Upper lobe of left lung (tissue), 6 donors: Measurements from ENCODE around the gene RIN1. TPM values are rescaled to one million over a fixed set of nuclear protein-coding genes. Genes with fewer than 3 reads are reported as not detected.

Source experiments
- ATAC-seq, 2 donors: fragments of 200-7000 bp; cut with Tn5 transposase; one replicate each; pipeline ENCODE4 v1.9.1; 2022; ENCODE audit warnings: mild to moderate bottlenecking in 2 of 2, moderate library complexity in 2 of 2; ENCODE audit not compliant: low FRiP score in 2 of 2
- DNase-seq, 2 donors: peaks; one replicate each; pipeline ENCODE4 v3.0.0-alpha.2; 2019 to 2020
- H3K27ac ChIP-seq, 4 donors: fragments of 200-600 bp; sonication (generic); one replicate each; pipeline ENCODE4 v1.5.1; 2016 to 2019
- H3K27me3 ChIP-seq, 4 donors: fragments of 200-600 bp; sonication (generic); one replicate each; pipeline ENCODE4 v1.5.1; 2017 to 2019
- H3K36me3 ChIP-seq, 4 donors: fragments of 200-600 bp; sonication (generic); one replicate each; pipeline ENCODE4 v1.5.1; 2016 to 2019
- H3K4me1 ChIP-seq, 4 donors: fragments of 200-600 bp; sonication (generic); one replicate each; pipeline ENCODE4 v1.5.1; 2018 to 2019
- H3K4me3 ChIP-seq, 4 donors: fragments of 200-600 bp; sonication (generic); one replicate each; pipeline ENCODE4 v1.5.1; 2017 to 2019; ENCODE audit warnings: mild to moderate bottlenecking in 2 of 4, moderate library complexity in 1 of 4
- H3K9me3 ChIP-seq, 4 donors: fragments of 200-600 bp; sonication (generic); one replicate each; pipeline ENCODE4 v1.5.1; 2018 to 2019
- CTCF ChIP-seq, 6 experiments: fragments of 450-650 bp in 4 of 6; fragments of 200-600 bp in 2 of 6; sonication (generic) in 2 of 6; IDR thresholded peaks; one replicate each; pipeline ENCODE4 v1.5.1; 2016 to 2019; ENCODE audit warnings: antibody characterized with exemption in 6 of 6
- EP300 ChIP-seq, 4 donors: sonication (generic); formaldehyde crosslinking; IDR thresholded peaks; one replicate each; pipeline ENCODE4 v1.5.1; 2017; ENCODE audit warnings: antibody characterized with exemption in 4 of 4, control low read depth in 2 of 4
- POLR2A ChIP-seq, 4 donors: fragments of 450-650 bp; IDR thresholded peaks; one replicate each; pipeline ENCODE4 v1.5.1; 2016 to 2017; ENCODE audit warnings: antibody characterized with exemption in 4 of 4, mild to moderate bottlenecking in 2 of 4
- POLR2AphosphoS5 ChIP-seq, 2 donors: sonication (generic); formaldehyde crosslinking; IDR thresholded peaks; one replicate each; pipeline ENCODE4 v1.5.1; 2017; ENCODE audit warnings: antibody characterized with exemption in 2 of 2
- WGBS, 2 donors: methylation state at CpG; one replicate each; pipeline ENCODE4 v1.1.5; 2017 to 2018; 5-methylcytosine and 5-hydroxymethylcytosine counted together
- total RNA-seq, 6 donors: library from RNA; depleted of rRNA in 4 of 6; stranded (reverse); fragments of >200 nt in 4 of 6; gene quantifications; one replicate each; pipeline versions ENCODE4 v1.1.0 to v1.2.1, GENCODE V29; 2016 to 2021
- donor health status: DM: no; HTN: no; CAD: no; lungs with moderate emphysema.
- donor health status: DM: no; HTN: yes; CAD: no; lungs with severe emphysema.

RIN1 gene
- total RNA-seq, 6 donors from 2014 or later: 5.2 to 19.0 (median 8.9) TPM

- peak overlapping the region; percentile 62 to 72 (median 68) for H3K4me3 ChIP-seq
- peak in 1 of 2 donors; percentile 37 for ATAC-seq
- peak overlapping the region; percentile 80 to 90 (median 84) for H3K27ac ChIP-seq
- WGBS, 2 donors: 18 to 27% methylated on average over 21 to 34 of the region's 35 CpGs
- DNase-seq: peak in 1 of 2 donors; percentile 88
- H3K9me3 ChIP-seq: no peaks in the 10 kb centered on the region
- peaks cover 10 to 68% (median 42%) of the 10 kb centered on the region in 4 donors for H3K36me3 ChIP-seq
- H3K27me3 ChIP-seq: no peaks in the 10 kb centered on the region
- TF ChIP-seq CTCF (IDR thresholded peaks at IDR 0.05) (no peak), POLR2A (IDR thresholded peaks at IDR 0.05) (no peak), POLR2AphosphoS5 (IDR thresholded peaks at IDR 0.05) (peak in 1 of 2 donors; percentile 13), EP300 (IDR thresholded peaks at IDR 0.05) (no peak)
- peaks cover 20 to 31% (median 26%) of the 10 kb centered on the region in 4 donors for H3K4me1 ChIP-seq
Observed at GRCh38 chr11:66335531-66336233, 552 bp downstream of the RIN1 start.

DNA sequence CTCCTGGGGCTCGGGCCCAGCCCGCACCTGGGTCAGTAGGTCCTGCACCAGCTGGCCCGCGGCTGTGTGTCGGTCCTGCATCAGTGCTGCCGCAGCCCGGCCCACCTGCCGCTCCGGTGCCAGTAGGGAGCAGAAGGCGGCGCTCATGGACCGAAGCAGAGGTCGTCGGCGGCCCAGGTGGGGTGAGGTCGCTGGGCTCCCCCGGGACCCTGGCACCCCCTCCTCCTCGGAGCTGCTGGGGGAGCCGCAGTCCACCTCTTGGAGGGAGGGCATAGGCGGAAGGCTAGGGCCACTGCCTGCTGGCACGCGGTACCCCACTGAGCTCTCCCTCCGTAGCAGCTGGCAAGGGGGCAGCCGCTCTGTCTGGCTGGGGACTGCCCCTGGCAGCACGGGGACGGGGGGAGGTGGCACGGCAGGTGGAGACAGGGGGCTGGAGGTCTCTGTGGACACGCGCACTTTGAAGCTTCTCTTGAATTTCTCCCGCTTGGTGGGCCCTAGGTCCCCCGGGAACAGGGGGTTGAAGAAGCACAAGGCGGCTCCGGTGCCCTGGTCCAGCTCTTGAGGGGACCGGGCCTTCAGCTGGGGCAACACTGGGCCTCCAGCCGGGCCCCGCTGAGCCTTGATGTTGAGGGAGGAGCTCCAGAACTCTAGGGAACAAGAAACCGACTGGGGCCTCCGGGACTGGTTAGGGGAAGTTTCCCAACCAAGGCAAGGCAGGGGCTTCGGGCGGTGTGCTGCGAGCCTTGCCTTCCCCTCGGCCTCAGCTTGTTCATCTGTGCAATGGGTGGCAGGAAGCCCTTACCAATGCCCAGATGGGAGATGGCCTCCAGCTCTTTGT lies 1.4 kb downstream of the RIN1 start:
- peak overlapping the region in 3 of 4 donors; percentile 62 to 72 (median 68) for H3K4me3 ChIP-seq
- TF ChIP-seq EP300 (IDR thresholded peaks at IDR 0.05): no peak
- TF ChIP-seq CTCF (IDR thresholded peaks at IDR 0.05): no peak
- TF ChIP-seq POLR2A (IDR thresholded peaks at IDR 0.05): no peak
- no peak for TF ChIP-seq POLR2AphosphoS5 (IDR thresholded peaks at IDR 0.05)
- peaks cover 20 to 31% (median 26%) of the 10 kb centered on the region in 4 donors for H3K4me1 ChIP-seq
- no peaks in the 10 kb centered on the region for H3K27me3 ChIP-seq
- peak overlapping the region; percentile 80 to 90 (median 84) for H3K27ac ChIP-seq
- peaks cover 2 to 59% (median 33%) of the 10 kb centered on the region in 4 donors for H3K36me3 ChIP-seq
- H3K9me3 ChIP-seq: no peaks in the 10 kb centered on the region
- no peak for ATAC-seq
- DNase-seq: peak in 1 of 2 donors; percentile 83
- WGBS, 2 donors: 79 to 80% methylated on average over 20 to 42 of the region's 42 CpGs

DNA sequence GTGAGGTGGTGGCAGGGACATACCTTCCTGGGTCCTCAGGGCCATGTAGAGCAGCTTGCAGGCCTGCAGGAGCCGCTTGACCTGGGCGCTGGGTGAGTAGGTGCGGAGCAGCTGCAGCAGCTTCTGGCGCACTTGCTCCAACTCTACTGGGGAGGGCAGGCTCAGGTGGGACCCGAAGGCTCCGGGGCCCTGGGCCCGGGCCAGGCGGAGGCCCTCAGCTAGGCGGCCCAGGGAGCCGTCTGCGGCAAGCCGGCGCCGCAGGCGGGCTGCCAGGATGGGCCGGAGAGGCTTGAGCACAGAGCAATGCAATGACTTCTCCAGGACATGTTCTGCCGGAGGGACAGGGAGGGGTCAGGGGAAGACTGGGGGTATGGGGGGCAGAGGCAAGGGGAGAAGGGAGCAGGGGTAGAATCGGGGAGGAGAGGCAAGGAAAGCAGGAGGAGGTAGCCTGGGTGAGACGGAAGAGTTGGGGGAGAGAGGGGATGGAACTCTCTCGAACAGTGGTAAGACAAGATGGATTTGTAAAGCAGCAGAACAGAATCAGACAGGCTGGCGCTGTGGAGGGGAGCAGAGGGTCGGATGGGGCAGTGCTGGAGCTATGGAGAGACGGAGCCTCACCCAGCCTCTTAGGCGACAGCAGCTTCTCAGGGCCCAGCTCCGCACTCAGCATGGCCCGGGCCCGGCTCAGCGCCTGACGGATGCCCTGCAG lies 2.2 kb downstream of the RIN1 start:
- DNase-seq (peak in 1 of 2 donors; percentile 79), ATAC-seq (no peak)
- TF ChIP-seq POLR2A (IDR thresholded peaks at IDR 0.05) (no peak), CTCF (IDR thresholded peaks at IDR 0.05) (no peak), EP300 (IDR thresholded peaks at IDR 0.05) (no peak), POLR2AphosphoS5 (IDR thresholded peaks at IDR 0.05) (no peak)
- no peak overlapping the region for H3K27ac ChIP-seq
- H3K4me3 ChIP-seq: no peak overlapping the region
- peaks cover 20 to 34% (median 29%) of the 10 kb centered on the region in 4 donors for H3K4me1 ChIP-seq
- peaks cover 0 to 52% (median 26%) of the 10 kb centered on the region in 4 donors for H3K36me3 ChIP-seq
- no peaks in the 10 kb centered on the region for H3K9me3 ChIP-seq
- H3K27me3 ChIP-seq: no peaks in the 10 kb centered on the region
- 83 to 87% methylated on average over 9 to 25 of the region's 29 CpGs for WGBS, 2 donors

GRCh38 chr11:66333220-66333877 lies 2.9 kb downstream of the RIN1 start:
- Histone ChIP-seq H3K4me3 (no peak overlapping the region), H3K27ac (no peak overlapping the region), H3K4me1 (peaks cover 26 to 41% (median 36%) of the 10 kb centered on the region in 4 donors), H3K27me3 (no peaks in the 10 kb centered on the region), H3K9me3 (no peaks in the 10 kb centered on the region), H3K36me3 (peaks cover 0 to 45% (median 21%) of the 10 kb centered on the region in 4 donors)
- ATAC-seq (no peak), DNase-seq (peak in 1 of 2 donors; percentile 70)
- TF ChIP-seq EP300 (IDR thresholded peaks at IDR 0.05) (no peak), POLR2A (IDR thresholded peaks at IDR 0.05) (no peak), POLR2AphosphoS5 (IDR thresholded peaks at IDR 0.05) (no peak), CTCF (IDR thresholded peaks at IDR 0.05) (no peak)
- WGBS, 2 donors: 91 to 97% methylated on average over 8 to 19 of the region's 19 CpGs
